Stomach (tissue), 8 donors: ENCODE data around the gene PPIP5K2. TPM values are rescaled to one million over a fixed set of nuclear protein-coding genes. Genes with fewer than 3 reads are reported as not detected.

Source experiments
- polyA plus RNA-seq, 3 donors: library from polyadenylated mRNA; stranded (reverse); fragments of 200-250 nt; gene quantifications; one replicate each; pipeline ENCODE4 v1.2.3, GENCODE V29; 2013
- total RNA-seq, 5 donors: library from RNA; depleted of rRNA; stranded (reverse); fragments of >200 nt; gene quantifications; one replicate each; pipeline versions ENCODE4 v1.1.0 to v1.2.3, GENCODE V29; 2014 to 2016
- donor health status: healthy with polysubstance abuse.
- donor health status: Bipolar disorder and iron deficiency.
- donor health status: healthy.

The PPIP5K2 gene
- total and polyA plus RNA-seq, 8 donors = 12.1 to 101 (median 28.2) TPM

Other genes starting within 250 kb of the PPIP5K2 start
- gene GIN1, start 163 bp upstream of the PPIP5K2 start, total RNA-seq = 10 to 100 TPM in 2 of 5 donors, 1 to 10 TPM in 2, not detected in 1; 2.2 to 13.6 (median 9.2) TPM
- 1 to 10 TPM; 3.1 to 4.1 (median 3.5) TPM for gene GIN1, start 163 bp upstream of the PPIP5K2 start, polyA plus RNA-seq
- 10 to 100 TPM in 3 of 5 donors, 1 to 10 TPM in 2; 1.2 to 39.7 (median 23.5) TPM for gene MACIR, start 138.5 kb downstream of the PPIP5K2 start, total RNA-seq
- gene MACIR, start 138.5 kb downstream of the PPIP5K2 start, polyA plus RNA-seq = 10 to 100 TPM in 1 of 3 donors, 1 to 10 TPM in 2; 4.0 to 22.3 (median 8.7) TPM